CD4-positive, alpha-beta T cell treated with Interleukin-2 at 100 ng/mL for 4 hours (primary cell): ENCODE results near the gene TBC1D16.
"Not testable (repeated sequence)": the region's sequence is repeated elsewhere in the genome, so short reads cannot be mapped to it uniquely, and the experiment has no call there.

ENCODE experiments used
- DNase-seq: peaks from one replicate; pipeline ENCODE4 v3.0.0-alpha.2; 2020; ENCODE audit warnings: low spot score

Gene TBC1D16

GRCh38 chr17:80051681-80052080 is 16.0 kb upstream of the TBC1D16 start:
- no peak for DNase-seq

GRCh38 chr17:80050706-80051105 is 15.0 kb upstream of the TBC1D16 start:
- no peak for DNase-seq

DNA sequence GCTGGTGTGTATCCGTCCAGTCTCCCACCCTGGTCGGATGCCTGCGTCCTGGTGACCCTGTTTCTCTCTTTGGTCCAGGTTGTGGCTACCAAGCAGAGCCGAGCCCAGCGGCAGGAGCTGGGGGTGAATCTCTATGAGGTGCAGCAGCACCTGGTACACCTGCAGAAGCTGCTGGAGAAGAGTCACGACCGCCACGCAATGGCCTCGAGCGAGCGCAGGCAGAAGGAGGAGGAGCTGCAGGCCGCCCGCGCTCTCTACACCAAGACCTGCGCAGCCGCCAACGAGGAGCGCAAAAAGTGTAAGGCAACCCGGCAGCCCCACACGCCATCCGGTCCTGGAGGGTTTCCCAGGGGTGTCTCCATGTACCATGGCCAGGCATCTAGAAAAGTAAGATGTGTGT is 14.3 kb upstream of the TBC1D16 start:
- DNase-seq: no peak

GRCh38 chr17:80047176-80047575 is 11.5 kb upstream of the TBC1D16 start:
- no peak for DNase-seq

DNA sequence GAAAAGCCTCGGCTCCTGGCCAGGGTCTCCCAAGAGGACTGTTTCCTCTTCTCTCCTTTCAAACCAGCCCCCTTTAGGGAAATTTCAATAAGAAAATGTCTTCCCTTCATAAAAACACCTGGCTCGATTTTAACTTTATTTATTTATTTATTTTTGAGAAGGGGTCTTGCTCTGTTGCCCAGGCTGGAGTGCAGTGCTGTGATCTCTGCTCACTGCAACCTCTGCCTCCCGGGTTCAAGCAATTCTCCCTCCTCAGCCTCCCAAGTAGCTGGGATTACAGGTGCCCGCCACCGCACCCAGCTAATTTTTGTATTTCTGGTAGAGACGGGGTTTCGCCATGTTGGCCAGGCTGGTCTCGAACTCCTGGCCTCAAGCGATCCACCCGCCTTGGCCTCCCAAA is 11.0 kb upstream of the TBC1D16 start:
- not testable (repeated sequence) for DNase-seq

GRCh38 chr17:80045703-80046102 is 10.0 kb upstream of the TBC1D16 start:
- DNase-seq: no peak

DNA sequence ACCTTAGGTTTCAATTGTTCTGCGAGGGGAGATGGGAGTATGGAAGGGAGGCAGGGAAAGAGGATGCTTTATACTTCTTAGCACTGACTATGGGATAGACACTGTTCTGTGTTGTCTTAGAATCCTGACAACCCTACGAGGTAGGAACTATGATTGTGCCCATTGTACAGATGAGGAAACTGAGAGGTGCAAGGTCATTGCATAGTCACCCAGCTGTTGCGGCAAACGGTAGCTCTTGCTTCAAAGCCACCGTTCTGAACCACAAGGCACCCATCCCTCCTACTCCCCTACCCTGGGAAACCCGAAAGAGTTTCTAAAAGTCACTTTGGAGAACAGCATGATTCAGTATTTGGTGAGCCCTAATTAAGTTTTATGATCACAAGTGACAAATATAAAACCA is 8.3 kb upstream of the TBC1D16 start:
- no peak for DNase-seq

DNA sequence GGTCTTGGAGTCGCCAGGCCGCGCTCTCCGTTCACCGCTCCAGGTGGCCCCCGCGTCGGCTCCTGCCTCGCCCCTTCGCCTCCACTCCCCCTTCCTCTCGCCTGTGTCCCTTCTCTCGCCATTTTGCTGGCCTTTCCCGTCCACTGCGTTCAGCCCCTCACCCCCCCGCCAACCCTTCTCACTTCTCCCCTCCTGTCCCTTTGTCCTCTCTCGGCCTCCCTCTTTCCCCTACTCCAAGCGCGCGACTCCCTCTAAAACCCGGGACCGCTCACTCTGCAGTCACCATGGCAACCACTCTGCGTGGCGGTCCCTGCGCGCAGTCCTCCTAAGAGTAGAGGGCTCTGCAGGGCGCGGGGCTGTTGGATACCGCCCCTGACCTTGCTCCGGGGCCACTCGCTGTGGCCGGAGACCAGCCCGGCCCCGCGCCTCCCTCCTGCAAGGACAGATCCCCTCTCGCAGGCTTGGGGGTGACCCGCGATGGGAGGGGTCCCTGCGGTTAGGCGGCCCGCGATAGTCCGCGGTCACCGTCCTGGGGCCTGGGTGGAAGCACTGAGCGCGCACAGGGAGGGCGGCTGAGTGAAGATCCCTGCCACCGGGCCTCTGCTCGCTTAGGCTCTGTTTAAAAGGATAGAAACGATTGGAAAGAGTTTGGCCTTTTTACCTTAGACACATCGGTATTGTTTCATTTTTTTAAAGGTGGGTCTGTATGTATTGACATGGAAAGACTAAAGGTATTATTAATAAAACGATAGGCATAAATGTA is 1.2 kb upstream of the TBC1D16 start:
- DNase-seq: peak; percentile 29

DNA sequence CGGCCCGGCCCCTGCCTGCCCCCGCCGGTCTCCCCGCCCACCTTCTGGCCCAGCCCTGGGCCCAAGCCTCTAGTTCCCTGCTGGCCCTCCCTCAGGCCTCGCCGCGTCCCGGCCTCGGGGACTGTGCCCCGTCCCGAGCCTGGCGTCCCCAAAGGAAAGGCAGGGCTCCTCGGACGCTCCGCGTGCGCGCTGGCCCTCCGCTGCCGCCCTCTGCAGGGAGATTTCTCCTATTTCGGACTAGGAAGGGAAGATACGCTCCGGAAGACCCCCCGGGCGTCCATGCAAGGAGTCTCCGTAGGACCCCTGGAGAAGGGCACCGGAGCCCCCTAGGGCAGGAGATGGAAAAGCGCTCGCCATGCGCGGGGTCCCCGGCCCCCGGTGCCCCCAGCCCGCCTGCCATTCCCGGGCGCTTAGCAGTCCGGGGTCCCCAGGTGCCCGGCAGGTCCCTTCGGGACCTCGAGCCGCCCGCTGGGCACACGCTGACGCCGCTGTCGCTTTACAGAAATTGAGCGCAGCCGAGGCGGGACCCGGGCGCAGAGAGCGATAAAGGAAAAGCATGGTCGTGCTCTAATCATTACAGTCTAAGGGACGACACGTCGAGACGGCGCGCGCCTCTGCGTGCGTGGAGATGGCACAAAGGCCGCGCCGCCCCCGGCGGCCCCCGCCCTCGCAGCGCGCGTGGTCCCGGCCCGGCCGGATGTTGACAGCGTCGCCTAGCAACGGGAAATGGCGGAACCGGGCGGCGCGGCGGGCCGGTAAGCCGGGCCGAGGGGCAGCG is 454 bp upstream of the TBC1D16 start, which contains the start of gene CCDC40:
Gene CCDC40, plus strand, starts transcription at position 706 of the 778 bp plus-strand sequence. Its CDS starts 21 bp downstream, at position 727.
- DNase-seq: peak; percentile 84

- DNase-seq: peak; percentile 51
Observed at GRCh38 chr17:80034791-80035686, 633 bp downstream of the TBC1D16 start.

- no peak for DNase-seq
Observed at GRCh38 chr17:80033840-80034239, 1.8 kb downstream of the TBC1D16 start.

- no peak for DNase-seq
Observed at GRCh38 chr17:80032614-80033171, 3.0 kb downstream of the TBC1D16 start.

DNA sequence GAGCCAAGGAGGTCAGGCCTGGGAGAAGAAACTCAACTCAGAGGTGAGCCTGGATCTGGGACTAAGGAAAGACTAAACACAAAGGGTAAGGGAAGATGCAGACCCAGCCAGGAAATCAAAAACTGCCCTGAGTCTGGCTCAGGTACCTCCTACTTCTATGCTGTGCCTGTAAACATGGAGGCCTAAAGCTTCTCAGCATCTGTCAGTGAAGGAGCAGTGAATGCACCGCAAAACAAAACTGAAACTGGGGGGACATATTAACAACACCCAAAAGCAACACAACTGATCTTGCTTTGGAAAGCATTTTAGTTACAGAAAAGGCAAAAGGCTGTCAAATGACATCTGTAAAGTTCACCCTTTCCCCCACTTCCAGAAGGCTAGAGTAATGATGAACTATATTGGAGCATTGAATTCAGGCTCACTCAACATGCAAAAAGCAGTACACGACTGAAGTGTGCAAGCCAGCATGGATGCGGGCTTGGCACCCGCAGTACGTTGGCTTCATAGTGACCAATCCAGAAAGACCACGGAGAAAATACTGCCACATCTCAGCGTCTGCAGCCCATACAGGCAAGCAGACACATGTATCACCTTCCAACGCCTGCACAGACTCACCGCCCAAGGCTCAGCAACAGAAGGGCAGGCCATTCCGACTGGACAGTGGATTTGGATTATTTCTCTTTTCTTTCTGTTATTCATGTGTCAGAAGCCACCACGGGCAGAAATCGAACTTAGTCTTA is 3.8 kb downstream of the TBC1D16 start:
- no peak for DNase-seq

GRCh38 chr17:80030730-80031410 is 4.8 kb downstream of the TBC1D16 start:
- DNase-seq: no peak

- no peak for DNase-seq
Observed at GRCh38 chr17:80029258-80029974, 6.3 kb downstream of the TBC1D16 start.

GRCh38 chr17:80028030-80028429 is 7.6 kb downstream of the TBC1D16 start:
- DNase-seq: no peak

GRCh38 chr17:80027043-80027435 is 8.6 kb downstream of the TBC1D16 start:
- DNase-seq: no peak

DNA sequence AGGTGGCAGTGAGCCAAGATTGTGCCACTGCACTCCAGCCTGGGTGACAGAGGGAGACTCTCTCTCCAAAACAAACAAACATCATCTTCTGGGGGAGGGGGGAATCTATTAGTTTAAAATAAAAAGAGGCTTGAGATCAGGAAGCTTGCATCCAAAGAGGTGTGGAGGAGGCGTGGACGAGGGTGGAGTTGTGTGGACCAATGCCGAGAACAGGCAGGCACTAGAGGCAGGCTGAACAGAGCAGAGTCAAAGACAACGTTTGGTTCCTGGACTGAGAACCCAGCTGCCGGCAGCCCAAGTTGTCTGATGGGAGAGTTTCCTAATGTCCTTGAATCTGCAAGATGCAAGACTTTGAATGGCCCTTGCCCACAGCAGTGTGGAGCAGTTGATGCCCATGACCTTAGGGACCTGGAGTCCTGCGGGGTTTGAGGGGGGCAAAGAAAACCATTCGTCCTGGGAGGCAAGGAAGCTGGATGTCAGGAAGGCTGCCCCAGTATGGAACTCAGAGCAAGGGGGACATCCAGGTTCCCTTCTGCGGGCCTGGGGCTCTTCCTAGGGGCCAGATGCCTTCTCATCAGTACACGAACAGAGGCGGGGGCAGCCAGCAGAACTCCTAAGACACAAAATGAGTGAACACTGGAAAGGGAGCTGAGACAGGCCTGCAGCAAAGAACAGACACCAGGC is 9.2 kb downstream of the TBC1D16 start:
- no peak for DNase-seq

DNA sequence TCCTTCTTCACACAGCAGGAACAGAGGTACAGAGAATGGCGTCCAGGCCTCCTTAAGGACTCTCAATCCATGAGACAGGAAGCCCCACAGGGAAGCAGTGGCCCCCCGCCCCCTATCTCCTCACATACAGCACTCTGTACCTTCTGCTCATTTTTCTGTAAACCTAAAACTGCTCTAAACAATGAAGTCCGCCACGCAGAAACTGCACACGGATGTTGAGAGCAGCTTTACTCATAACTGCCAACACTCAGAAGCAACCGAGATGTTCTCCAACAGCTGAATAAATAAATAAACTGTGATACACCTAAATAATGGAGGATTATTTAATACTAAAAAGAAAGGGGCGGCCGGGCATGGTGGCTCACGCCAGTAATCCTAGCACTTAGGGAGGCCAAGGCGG is 9.9 kb downstream of the TBC1D16 start:
- no peak for DNase-seq
